Activated CD4-positive, CD25-positive, alpha-beta regulatory T cell (primary cell): Measurements from ENCODE around the gene PALM2AKAP2.
"Not testable (repeated sequence)": the region's sequence is repeated elsewhere in the genome, so short reads cannot be mapped to it uniquely, and the experiment has no call there.

ENCODE experiments used
- DNase-seq, 4 experiments: peaks; one replicate each; lab custom pipeline; 2025; lab: John Stamatoyannopoulos, UW

The PALM2AKAP2 gene

GRCh38 chr9:109805050-109805449 lies 25.1 kb downstream of the PALM2AKAP2 start:
- DNase-seq, result no peak

DNA sequence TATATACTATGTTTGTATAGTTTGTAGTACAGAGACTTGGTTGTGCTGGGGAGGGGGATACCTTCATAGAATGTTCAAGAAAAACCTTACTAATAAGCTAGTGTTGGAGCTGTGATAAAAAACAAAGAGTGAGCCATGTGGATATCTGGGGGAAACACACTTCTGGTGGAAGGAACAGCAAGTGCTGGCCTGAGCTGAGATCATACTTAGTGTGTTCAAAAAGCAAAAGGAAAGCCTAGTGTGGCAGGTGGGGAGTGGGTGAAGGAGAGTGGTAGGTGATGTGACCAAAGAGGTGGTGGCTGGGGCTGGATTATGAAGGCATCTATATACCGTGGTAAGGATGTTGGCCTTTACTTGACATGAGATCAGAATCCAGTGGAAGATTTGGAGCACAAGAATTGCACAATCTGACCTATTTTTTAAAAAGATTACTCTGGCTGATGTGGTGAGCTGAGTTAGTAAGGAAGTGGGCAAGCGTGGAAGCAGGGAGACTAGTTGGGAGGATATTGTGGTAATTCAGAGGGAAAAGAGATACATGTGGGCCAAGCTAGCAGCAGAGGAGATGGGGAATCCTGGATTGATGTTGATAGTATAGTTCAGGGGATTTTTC lies 26.6 kb downstream of the PALM2AKAP2 start:
- DNase-seq, result no peak

- no peak for DNase-seq
Measured at GRCh38 chr9:109811876-109812275, 31.9 kb downstream of the PALM2AKAP2 start.

DNA sequence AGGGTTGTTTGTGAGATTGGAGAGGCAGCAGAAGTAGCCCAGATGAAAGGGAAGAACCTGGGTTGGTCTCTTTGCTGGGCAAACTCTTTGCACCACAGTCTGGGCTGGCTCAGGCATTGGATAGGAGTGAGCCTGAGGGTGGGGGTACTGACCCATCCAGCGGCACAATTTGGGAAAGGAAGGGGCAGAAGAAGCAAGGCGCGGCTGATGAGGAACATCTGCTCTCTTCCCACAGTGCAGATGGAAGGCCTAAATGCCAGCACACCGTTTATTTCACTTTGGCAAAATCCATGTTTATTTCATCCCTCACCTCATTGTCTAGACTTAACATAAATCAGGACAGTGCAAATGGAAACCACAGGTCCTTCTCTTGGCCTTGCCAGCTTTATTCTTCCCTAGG lies 32.3 kb downstream of the PALM2AKAP2 start:
- no peak for DNase-seq

GRCh38 chr9:109812818-109813281 lies 32.9 kb downstream of the PALM2AKAP2 start:
- DNase-seq, result no peak

DNA sequence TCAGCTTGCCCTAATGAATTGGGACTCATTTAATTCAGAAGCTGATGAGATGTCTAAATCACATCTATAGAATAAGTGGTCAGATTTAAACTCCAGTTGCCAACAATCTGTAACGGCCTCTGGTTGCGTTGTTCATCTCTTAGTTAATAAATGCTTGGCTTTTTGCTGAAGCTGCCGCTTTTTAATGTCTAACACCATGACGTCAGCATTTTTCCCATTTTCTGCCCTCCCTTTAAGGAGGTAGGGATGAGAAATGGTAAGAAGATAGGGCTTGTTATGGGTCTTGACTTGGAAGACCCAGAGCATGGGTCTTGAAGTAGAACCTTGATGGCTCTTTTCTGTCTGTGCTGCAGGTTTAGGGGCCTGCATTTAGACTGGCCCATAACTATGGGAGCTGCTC lies 33.3 kb downstream of the PALM2AKAP2 start:
- DNase-seq, result no peak

GRCh38 chr9:109813829-109814228 lies 33.8 kb downstream of the PALM2AKAP2 start:
- no peak for DNase-seq

DNA sequence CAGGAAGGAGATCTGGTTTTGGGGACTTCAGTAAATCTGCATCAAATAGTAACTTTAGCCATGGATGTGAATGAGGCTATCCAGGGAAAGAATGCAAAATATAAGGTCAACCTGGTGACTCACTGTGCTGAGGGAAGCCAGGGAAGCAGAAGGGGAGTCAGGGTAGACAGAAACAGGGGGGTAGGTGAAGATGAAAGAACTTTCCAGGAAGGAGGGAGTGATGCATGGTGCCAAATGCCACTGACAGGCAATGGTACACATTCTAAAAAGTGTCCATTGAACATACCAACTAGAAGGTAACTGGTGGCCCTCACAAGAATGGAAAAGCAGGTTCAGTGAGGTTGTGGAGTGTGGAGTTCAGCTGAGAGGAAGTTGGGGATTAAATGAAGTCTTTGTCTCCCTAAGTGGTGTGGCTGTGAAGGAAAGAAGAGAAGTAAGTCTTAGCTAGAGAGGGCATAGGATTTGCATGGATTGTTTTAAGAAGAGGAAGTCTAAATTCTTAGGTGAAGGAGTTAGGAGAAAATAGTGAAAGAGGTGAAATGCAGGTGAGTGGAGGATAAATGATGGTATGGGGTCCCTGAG lies 35.5 kb downstream of the PALM2AKAP2 start:
- DNase-seq, result no peak

GRCh38 chr9:109816490-109816889 lies 36.5 kb downstream of the PALM2AKAP2 start:
- DNase-seq, result no peak

GRCh38 chr9:109817146-109817845 lies 37.3 kb downstream of the PALM2AKAP2 start:
- no peak for DNase-seq

- DNase-seq, result peak in 1 of 4 experiments; percentile 2
Measured at GRCh38 chr9:109817846-109818472, 38.0 kb downstream of the PALM2AKAP2 start.

DNA sequence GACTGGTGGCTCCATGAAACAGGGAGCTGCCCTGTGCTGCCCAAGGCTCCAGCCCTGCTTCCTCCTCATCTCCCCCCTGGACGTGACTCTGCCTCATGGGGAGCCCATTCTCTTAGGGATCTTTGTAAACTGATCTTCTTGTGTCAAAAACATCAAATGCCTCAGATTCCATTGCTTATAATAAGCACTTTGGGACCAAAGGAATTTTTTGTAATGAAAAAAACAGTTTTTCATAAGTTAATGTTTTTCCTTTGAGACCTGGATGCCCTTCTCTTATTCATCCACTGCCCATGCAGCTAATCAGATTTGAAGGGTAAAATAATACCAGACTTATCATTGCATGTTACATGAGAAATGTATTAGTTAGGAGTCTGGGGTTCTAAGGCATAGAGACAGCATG lies 41.7 kb downstream of the PALM2AKAP2 start:
- DNase-seq, result no peak

- DNase-seq, result not testable (repeated sequence)
Measured at GRCh38 chr9:109825383-109825782, 45.4 kb downstream of the PALM2AKAP2 start.

GRCh38 chr9:109826559-109826958 lies 46.6 kb downstream of the PALM2AKAP2 start:
- no peak for DNase-seq

DNA sequence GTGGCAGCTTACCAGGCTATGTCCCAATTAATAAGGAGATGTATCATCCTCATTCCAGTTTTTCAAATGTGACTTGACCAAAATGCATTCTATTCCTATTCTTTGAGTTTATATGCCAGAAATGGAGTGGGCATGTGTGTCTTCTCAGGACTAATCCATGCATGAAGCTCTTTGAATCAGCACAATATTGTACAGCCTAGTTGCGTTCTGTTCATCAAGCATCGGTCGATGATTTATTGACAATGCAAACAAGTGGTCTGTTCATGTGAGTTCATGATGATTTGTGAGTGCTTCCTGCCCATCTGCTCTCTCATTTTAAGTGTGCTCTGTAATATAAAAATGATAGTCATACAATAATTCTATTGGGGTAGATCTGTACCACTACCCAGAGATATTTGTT lies 48.3 kb downstream of the PALM2AKAP2 start:
- DNase-seq, result no peak
